ENCODE results near the gene SH3GL3.

Gene SH3GL3

DNA sequence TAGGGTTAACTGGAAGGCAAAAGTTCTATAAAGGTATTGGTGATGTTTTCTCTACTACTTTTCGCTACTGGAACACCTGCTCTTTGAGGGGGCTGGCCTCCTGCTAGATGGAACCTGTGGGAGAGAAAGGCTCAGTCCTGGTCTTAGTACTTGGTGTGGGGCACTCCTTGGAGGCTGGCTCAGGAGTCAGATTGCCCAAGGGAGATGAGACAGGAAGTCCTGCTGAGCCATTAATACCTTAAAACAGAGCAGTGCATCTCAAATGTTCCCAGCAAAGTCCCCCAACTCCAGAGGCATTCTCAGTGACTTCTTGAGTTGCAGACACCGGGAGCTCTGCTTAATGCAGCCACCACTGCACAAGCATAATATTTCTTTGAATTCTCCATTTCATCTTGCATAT is 203.7 kb downstream of the SH3GL3 start:
- no peak for TF ChIP-seq ESRRG (CRISPR knock-in tag; IDR thresholded peaks at IDR 0.05)
- TF ChIP-seq ZFP3 (CRISPR knock-in tag; IDR thresholded peaks at IDR 0.05) = no peak
- TF ChIP-seq ARNTL (CRISPR knock-in tag; IDR thresholded peaks at IDR 0.05; ENCODE audit: borderline replicate concordance, low read depth) = no peak
- no peak for TF ChIP-seq TCF4 (CRISPR knock-in tag; IDR thresholded peaks at IDR 0.05; ENCODE audit: borderline replicate concordance)
- no peak for TF ChIP-seq TOX (CRISPR knock-in tag; IDR thresholded peaks at IDR 0.05; ENCODE audit: borderline replicate concordance)
- no peak for TF ChIP-seq ZNF565 (CRISPR knock-in tag; conservative IDR thresholded peaks at IDR 0.05; ENCODE audit: low read depth)
- TF ChIP-seq, protein P1, sequence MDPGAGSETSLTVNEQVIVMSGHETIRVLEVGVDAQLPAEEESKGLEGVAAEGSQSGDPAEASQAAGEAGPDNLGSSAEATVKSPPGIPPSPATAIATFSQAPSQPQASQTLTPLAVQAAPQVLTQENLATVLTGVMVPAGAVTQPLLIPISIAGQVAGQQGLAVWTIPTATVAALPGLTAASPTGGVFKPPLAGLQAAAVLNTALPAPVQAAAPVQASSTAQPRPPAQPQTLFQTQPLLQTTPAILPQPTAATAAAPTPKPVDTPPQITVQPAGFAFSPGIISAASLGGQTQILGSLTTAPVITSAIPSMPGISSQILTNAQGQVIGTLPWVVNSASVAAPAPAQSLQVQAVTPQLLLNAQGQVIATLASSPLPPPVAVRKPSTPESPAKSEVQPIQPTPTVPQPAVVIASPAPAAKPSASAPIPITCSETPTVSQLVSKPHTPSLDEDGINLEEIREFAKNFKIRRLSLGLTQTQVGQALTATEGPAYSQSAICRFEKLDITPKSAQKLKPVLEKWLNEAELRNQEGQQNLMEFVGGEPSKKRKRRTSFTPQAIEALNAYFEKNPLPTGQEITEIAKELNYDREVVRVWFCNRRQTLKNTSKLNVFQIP (CRISPR knock-in tag; IDR thresholded peaks at IDR 0.05; ENCODE audit: borderline replicate concordance, low read depth) = no peak
- TF ChIP-seq PPARA (CRISPR knock-in tag; IDR thresholded peaks at IDR 0.05; ENCODE audit: borderline replicate concordance) = no peak
- TF ChIP-seq ZNF70 (CRISPR knock-in tag; IDR thresholded peaks at IDR 0.05) = no peak
- TF ChIP-seq BACH2 (CRISPR knock-in tag; IDR thresholded peaks at IDR 0.05; ENCODE audit: borderline replicate concordance) = no peak
- TF ChIP-seq ZFP30 (CRISPR knock-in tag; IDR thresholded peaks at IDR 0.05) = no peak
- no peak for TF ChIP-seq GLIS3 (CRISPR knock-in tag; IDR thresholded peaks at IDR 0.05)
- TF ChIP-seq PATZ1 (CRISPR knock-in tag; IDR thresholded peaks at IDR 0.05; ENCODE audit: borderline replicate concordance) = no peak
- TF ChIP-seq RARB (CRISPR knock-in tag; IDR thresholded peaks at IDR 0.05) = no peak
- no peak for TF ChIP-seq ISL1 (CRISPR knock-in tag; IDR thresholded peaks at IDR 0.05)
- no peak for TF ChIP-seq OSR1 (CRISPR knock-in tag; IDR thresholded peaks at IDR 0.05)
- no peak for TF ChIP-seq CREB5 (CRISPR knock-in tag; IDR thresholded peaks at IDR 0.05; ENCODE audit: low read depth)
- no peak for ATAC-seq

GRCh38 chr15:83651541-83651940 is 204.4 kb downstream of the SH3GL3 start:
- ATAC-seq = no peak
- TF ChIP-seq TSHZ2 (CRISPR knock-in tag; IDR thresholded peaks at IDR 0.05) (no peak), ARNTL (CRISPR knock-in tag; IDR thresholded peaks at IDR 0.05; ENCODE audit: borderline replicate concordance, low read depth) (no peak), TOX (CRISPR knock-in tag; IDR thresholded peaks at IDR 0.05; ENCODE audit: borderline replicate concordance) (no peak), PATZ1 (CRISPR knock-in tag; IDR thresholded peaks at IDR 0.05; ENCODE audit: borderline replicate concordance) (no peak), ZNF8 (CRISPR knock-in tag; IDR thresholded peaks at IDR 0.05) (no peak)

DNA sequence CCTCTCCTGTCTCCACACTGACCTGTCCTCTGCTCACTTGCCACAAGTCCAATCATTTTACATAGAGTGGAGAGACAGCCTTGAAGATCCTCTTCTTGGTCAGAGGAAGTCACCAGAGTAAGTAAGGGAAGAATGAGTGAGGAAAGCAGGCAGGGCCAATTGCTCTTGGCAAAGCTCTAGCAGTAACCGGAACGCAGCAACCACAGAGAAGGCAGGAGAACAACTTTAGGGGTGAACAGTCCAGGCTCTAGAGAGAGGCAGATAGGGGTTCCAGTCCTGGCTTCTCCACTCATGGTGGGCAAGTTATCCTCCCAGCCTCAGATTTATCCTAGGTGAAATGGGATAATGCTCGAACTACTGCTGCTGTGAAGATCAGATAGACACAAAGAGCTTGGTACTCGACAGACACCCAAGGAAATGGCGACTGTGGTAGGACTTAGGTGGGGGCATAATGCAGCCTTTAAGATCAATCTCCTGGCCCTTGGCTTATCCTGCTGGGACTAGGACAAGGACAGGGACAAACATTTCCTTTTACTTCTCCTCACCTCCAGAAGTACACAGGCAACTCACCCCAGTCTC is 205.6 kb downstream of the SH3GL3 start:
- ATAC-seq = no peak
- TF ChIP-seq ZC3H10 (CRISPR knock-in tag; IDR thresholded peaks at IDR 0.05) (no peak), GLIS3 (CRISPR knock-in tag; IDR thresholded peaks at IDR 0.05) (no peak), CSDC2 (CRISPR knock-in tag; IDR thresholded peaks at IDR 0.05) (no peak), RARB (CRISPR knock-in tag; IDR thresholded peaks at IDR 0.05) (no peak), ZNF8 (CRISPR knock-in tag; IDR thresholded peaks at IDR 0.05) (no peak), ZNF565 (CRISPR knock-in tag; conservative IDR thresholded peaks at IDR 0.05; ENCODE audit: low read depth) (no peak)
